ENCODE measurements around the gene TRIM47. TPM values are rescaled to one million over a fixed set of nuclear protein-coding genes. Genes with fewer than 3 reads are reported as not detected.
A peak's percentile ranks its signal among the peaks of the same experiment; 100 is the strongest.
"Not testable (repeated sequence)": the region's sequence is repeated elsewhere in the genome, so short reads cannot be mapped to it uniquely, and the experiment has no call there.

The TRIM47 gene
- total RNA-seq, 2 donors from 2014 or later = 1.6 to 2.7 TPM

DNA sequence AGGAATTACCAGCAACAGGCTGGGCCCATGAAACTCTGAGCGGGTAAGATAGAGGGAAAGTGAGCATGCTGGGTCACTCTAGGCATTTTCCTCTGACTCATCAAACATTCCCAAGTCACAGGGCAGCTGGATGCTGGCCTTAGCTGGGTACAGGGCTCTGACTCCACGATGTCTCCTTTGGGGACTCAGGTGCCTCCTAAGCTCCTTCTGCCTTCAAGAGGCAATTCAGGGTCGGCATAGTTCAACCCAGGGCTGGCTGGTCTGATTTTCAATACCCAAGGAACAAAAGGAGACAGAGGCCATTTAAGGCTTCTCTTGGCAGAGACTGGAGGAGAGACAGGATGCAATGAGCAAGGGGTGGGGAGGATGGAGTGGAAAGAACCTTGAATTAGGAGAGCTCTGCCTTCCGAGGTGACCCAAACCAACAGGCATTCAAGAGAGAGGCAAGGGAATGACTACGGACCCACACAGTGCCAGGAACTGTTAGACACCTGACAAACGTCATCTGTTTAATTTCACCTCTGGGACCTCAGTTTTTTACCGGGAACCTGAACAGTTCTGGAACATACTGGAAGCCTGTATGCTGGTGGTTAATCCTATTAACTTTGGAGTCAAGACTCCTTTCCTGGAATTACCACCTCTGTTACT, 24.2 kb downstream of the TRIM47 start:
- H3K27ac Mint-ChIP-seq = no peak overlapping the region
- 36 to 53% methylated on average over 6 to 7 of the region's 7 CpGs for WGBS, 2 experiments (ENCODE audit: insufficient coverage in 1 of 2, insufficient read length in 1 of 2)
- peaks cover 19% of the 10 kb centered on the region for H3K36me3 Mint-ChIP-seq (ENCODE audit: low read depth)
- no peak overlapping the region for H3K4me3 Mint-ChIP-seq
- Histone ChIP-seq H3K9me3 (ENCODE audit: control insufficient read depth, low read length) (no peaks in the 10 kb centered on the region), H3K9ac (ENCODE audit: extremely low read depth, low read length, poor library complexity, severe bottlenecking) (peak overlapping the region; percentile 64), H3K36me3 (ENCODE audit: control insufficient read depth, insufficient read depth, low read length) (peaks cover 18% of the 10 kb centered on the region), H3K4me1 (ENCODE audit: control insufficient read depth, insufficient read depth, low read length) (no peaks in the 10 kb centered on the region), H3K4me3 (ENCODE audit: low read length) (peak overlapping the region; percentile 88), H3K27ac (ENCODE audit: low read depth, low read length) (no peak overlapping the region), H3K27me3 (ENCODE audit: control insufficient read depth, insufficient read depth, low read length, poor library complexity, severe bottlenecking) (no peaks in the 10 kb centered on the region)
- H3K27me3 Mint-ChIP-seq (ENCODE audit: insufficient read depth) = no peaks in the 10 kb centered on the region
- H3K9me3 Mint-ChIP-seq = no peaks in the 10 kb centered on the region
- TF ChIP-seq, protein P1, sequence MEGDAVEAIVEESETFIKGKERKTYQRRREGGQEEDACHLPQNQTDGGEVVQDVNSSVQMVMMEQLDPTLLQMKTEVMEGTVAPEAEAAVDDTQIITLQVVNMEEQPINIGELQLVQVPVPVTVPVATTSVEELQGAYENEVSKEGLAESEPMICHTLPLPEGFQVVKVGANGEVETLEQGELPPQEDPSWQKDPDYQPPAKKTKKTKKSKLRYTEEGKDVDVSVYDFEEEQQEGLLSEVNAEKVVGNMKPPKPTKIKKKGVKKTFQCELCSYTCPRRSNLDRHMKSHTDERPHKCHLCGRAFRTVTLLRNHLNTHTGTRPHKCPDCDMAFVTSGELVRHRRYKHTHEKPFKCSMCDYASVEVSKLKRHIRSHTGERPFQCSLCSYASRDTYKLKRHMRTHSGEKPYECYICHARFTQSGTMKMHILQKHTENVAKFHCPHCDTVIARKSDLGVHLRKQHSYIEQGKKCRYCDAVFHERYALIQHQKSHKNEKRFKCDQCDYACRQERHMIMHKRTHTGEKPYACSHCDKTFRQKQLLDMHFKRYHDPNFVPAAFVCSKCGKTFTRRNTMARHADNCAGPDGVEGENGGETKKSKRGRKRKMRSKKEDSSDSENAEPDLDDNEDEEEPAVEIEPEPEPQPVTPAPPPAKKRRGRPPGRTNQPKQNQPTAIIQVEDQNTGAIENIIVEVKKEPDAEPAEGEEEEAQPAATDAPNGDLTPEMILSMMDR (conservative IDR thresholded peaks at IDR 0.05) = no peak
- H3K4me1 Mint-ChIP-seq = peaks cover 11% of the 10 kb centered on the region
- DNase-seq = peak; percentile 77

- H3K27ac Mint-ChIP-seq = peak overlapping the region; percentile 58
- Histone ChIP-seq H3K4me3 (ENCODE audit: low read length) (no peak overlapping the region), H3K36me3 (ENCODE audit: control insufficient read depth, insufficient read depth, low read length) (peaks cover 21% of the 10 kb centered on the region), H3K4me1 (ENCODE audit: control insufficient read depth, insufficient read depth, low read length) (no peaks in the 10 kb centered on the region), H3K27me3 (ENCODE audit: control insufficient read depth, insufficient read depth, low read length, poor library complexity, severe bottlenecking) (no peaks in the 10 kb centered on the region), H3K27ac (ENCODE audit: low read depth, low read length) (no peak overlapping the region), H3K9me3 (ENCODE audit: control insufficient read depth, low read length) (no peaks in the 10 kb centered on the region), H3K9ac (ENCODE audit: extremely low read depth, low read length, poor library complexity, severe bottlenecking) (no peak overlapping the region)
- H3K27me3 Mint-ChIP-seq (ENCODE audit: insufficient read depth) = no peaks in the 10 kb centered on the region
- no peaks in the 10 kb centered on the region for H3K9me3 Mint-ChIP-seq
- H3K36me3 Mint-ChIP-seq (ENCODE audit: low read depth) = peaks cover 21% of the 10 kb centered on the region
- TF ChIP-seq, protein P1 (conservative IDR thresholded peaks at IDR 0.05) = no peak
- peak; percentile 52 for DNase-seq
- 90 to 100% methylated on average over 3 to 6 of the region's 7 CpGs for WGBS, 2 experiments (ENCODE audit: insufficient coverage in 1 of 2, insufficient read length in 1 of 2)
- no peak overlapping the region for H3K4me3 Mint-ChIP-seq
- H3K4me1 Mint-ChIP-seq = peaks cover 11% of the 10 kb centered on the region
These were observed 24.9 kb downstream of the TRIM47 start for GRCh38 chr17:75853433-75853832.

DNA sequence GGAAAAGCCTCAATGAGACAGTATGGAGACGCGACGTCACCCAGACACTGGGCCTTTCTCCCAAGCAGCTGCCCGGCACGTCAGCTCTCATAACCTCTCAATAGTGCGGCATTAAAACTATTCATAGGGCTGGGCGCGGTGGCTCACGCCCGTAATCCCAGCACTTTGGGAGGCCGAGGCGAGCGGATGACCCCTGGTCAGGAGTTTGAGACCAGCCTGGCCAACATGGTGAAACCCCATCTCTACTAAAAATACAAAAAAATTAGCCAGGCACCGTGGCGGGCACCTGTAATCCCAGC, 26.7 kb downstream of the TRIM47 start:
- H3K4me1 ChIP-seq (ENCODE audit: control insufficient read depth, insufficient read depth, low read length); H3K27me3 Mint-ChIP-seq (ENCODE audit: insufficient read depth); H3K9me3 Mint-ChIP-seq; H3K4me3 ChIP-seq (ENCODE audit: low read length); H3K27me3 ChIP-seq (ENCODE audit: control insufficient read depth, insufficient read depth, low read length, poor library complexity, severe bottlenecking); H3K27ac Mint-ChIP-seq; H3K4me3 Mint-ChIP-seq; H3K27ac ChIP-seq (ENCODE audit: low read depth, low read length); DNase-seq; H3K9ac ChIP-seq (ENCODE audit: extremely low read depth, low read length, poor library complexity, severe bottlenecking); H3K9me3 ChIP-seq (ENCODE audit: control insufficient read depth, low read length): not testable (repeated sequence)
- peaks cover 12% of the 10 kb centered on the region for H3K4me1 Mint-ChIP-seq
- H3K36me3 Mint-ChIP-seq (ENCODE audit: low read depth) = peaks cover 38% of the 10 kb centered on the region
- peaks cover 37% of the 10 kb centered on the region for H3K36me3 ChIP-seq (ENCODE audit: control insufficient read depth, insufficient read depth, low read length)
- WGBS, 2 experiments (ENCODE audit: insufficient coverage in 1 of 2, insufficient read length in 1 of 2) = 93 to 94% methylated on average over 11 to 15 of the region's 15 CpGs

All from endodermal cell (in vitro differentiated cells).